ENCODE measurements around the gene PCDH15. TPM values are rescaled to one million over a fixed set of nuclear protein-coding genes. Genes with fewer than 3 reads are reported as not detected.
A peak's percentile ranks its signal among the peaks of the same experiment; 100 is the strongest.

Gene PCDH15
- polyA plus RNA-seq, 1 of the 3 experiments (the other 2 are of a cell fraction): 0.03 TPM

DNA sequence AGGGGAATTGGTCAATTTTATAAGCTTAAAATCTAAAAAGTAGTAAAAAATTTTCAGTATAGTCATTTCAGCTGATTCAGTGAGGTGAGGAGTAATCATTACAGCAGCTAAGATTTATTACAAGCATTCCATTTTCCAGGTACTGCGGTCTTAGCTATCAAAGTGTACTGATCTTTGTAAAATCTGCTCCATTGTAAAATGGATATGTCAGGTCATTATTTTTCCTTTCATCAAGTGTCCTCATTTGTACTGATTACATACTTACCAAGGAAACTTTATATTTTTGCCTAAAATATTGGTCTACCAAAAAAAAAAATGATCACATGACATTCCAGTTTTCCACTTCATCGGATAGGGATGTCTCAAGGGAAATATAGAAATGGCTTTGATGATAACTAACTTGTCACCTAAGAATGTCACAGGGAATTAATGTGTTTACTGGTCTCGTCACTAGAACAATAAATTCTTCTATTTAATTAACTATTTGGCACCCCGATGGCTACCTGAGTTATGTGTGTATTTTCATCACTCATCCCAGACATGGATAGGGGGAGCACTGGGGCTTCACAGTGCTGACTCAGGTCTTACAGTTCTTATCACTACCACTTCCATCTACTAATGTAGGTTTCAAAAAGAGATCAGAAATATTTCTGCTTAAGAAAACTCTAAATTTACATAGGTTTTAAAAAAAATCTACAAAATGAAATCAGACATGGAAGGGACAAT, 948.4 kb downstream of the PCDH15 start:
- WGBS (ENCODE audit: low lambda C conversion rate): 62% methylated on average over 4 of the region's 4 CpGs
- H3K36me3 ChIP-seq (replicated peaks in 1 of 2; ENCODE audit: control insufficient read depth in 1 of 2, insufficient read depth in 2 of 2, low read length in 1 of 2): no peaks in the 10 kb centered on the region
- DNase-seq: no peak
- no peak overlapping the region for H3K4me3 ChIP-seq (ENCODE audit: low read depth in 2 of 2, low read length in 1 of 2)
- H3F3A ChIP-seq (replicated peaks; ENCODE audit: insufficient read depth): no peaks in the 10 kb centered on the region
- H3K9me3 ChIP-seq: no peaks in the 10 kb centered on the region
- no peak overlapping the region for H3K27ac ChIP-seq (ENCODE audit: low read depth in 2 of 2, low read length in 1 of 2)
- no peak overlapping the region for H2AFZ ChIP-seq (ENCODE audit: low read depth)
- no peak for TF ChIP-seq RCOR1 (IDR thresholded peaks at IDR 0.05; ENCODE audit: low read length)
- TF ChIP-seq, protein P1, sequence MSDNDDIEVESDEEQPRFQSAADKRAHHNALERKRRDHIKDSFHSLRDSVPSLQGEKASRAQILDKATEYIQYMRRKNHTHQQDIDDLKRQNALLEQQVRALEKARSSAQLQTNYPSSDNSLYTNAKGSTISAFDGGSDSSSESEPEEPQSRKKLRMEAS (IDR thresholded peaks at IDR 0.05; ENCODE audit: low read depth): no peak
- no peak for TF ChIP-seq FOSL2 (IDR thresholded peaks at IDR 0.05; ENCODE audit: borderline replicate concordance, low read depth)
- TF ChIP-seq, protein P2, sequence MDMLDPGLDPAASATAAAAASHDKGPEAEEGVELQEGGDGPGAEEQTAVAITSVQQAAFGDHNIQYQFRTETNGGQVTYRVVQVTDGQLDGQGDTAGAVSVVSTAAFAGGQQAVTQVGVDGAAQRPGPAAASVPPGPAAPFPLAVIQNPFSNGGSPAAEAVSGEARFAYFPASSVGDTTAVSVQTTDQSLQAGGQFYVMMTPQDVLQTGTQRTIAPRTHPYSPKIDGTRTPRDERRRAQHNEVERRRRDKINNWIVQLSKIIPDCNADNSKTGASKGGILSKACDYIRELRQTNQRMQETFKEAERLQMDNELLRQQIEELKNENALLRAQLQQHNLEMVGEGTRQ (IDR thresholded peaks at IDR 0.05; ENCODE audit: borderline replicate concordance, low read depth, low read length): no peak
- TF ChIP-seq NRF1 (IDR thresholded peaks at IDR 0.05; ENCODE audit: low read depth, low read length): no peak
- no peaks in the 10 kb centered on the region for H3K9me2 ChIP-seq
- CTCF ChIA-PET: interaction anchor here (1.3 kb wide), 1 partner anchor 11 kb away, joined by 3 read pairs; no protein-coding TSS in a partner anchor
- H3K4me2 ChIP-seq: no peak overlapping the region
- H3K79me2 ChIP-seq (ENCODE audit: insufficient read depth): no peaks in the 10 kb centered on the region
- no peaks in the 10 kb centered on the region for H3K4me1 ChIP-seq (ENCODE audit: control insufficient read depth in 1 of 2, insufficient read depth in 2 of 2, low read depth in 1 of 2, low read length in 1 of 2)
- H4K20me1 ChIP-seq (ENCODE audit: insufficient read depth): no peaks in the 10 kb centered on the region
- H3K27me3 ChIP-seq (ENCODE audit: insufficient read depth): no peaks in the 10 kb centered on the region
- no peak overlapping the region for H3K9ac ChIP-seq
- POLR2A ChIA-PET: no interaction called here

DNA sequence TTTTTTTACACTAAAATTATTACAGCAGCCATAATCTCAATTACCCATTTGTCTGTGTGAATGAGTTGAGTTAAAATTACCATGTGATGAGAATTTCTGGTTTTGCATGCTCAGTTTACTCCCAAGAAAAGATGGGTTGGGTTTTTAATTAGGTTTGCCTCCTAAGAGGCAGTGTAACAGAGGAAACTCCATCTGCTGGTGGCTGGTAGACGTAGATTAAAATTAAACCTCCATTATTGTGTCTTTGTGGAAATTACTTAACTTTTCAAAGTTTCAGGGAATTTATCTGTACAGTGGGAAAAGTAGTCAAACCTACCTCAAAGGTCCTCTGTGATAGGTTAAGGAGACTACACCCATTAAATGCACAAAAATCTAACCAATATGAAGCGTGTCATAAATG, 954.2 kb downstream of the PCDH15 start:
- H3K9me3 ChIP-seq: no peaks in the 10 kb centered on the region
- H4K20me1 ChIP-seq (ENCODE audit: insufficient read depth): no peaks in the 10 kb centered on the region
- POLR2A ChIA-PET: no interaction called here
- H3K27me3 ChIP-seq (ENCODE audit: insufficient read depth): no peaks in the 10 kb centered on the region
- no peaks in the 10 kb centered on the region; a peak in 1 of 4 replicates for H3K4me1 ChIP-seq (ENCODE audit: control insufficient read depth in 1 of 2, insufficient read depth in 2 of 2, low read depth in 1 of 2, low read length in 1 of 2)
- H2AFZ ChIP-seq (ENCODE audit: low read depth): no peak overlapping the region
- CTCF ChIA-PET: interaction anchor here (1.3 kb wide), 1 partner anchor 8 kb away, joined by 6 read pairs; no protein-coding TSS in a partner anchor
- no peak overlapping the region for H3K27ac ChIP-seq (ENCODE audit: low read depth in 2 of 2, low read length in 1 of 2)
- no peak overlapping the region for H3K4me2 ChIP-seq
- H3F3A ChIP-seq (replicated peaks; ENCODE audit: insufficient read depth): no peaks in the 10 kb centered on the region
- H3K79me2 ChIP-seq (ENCODE audit: insufficient read depth): no peaks in the 10 kb centered on the region
- no peaks in the 10 kb centered on the region for H3K9me2 ChIP-seq
- TF ChIP-seq, protein P3, sequence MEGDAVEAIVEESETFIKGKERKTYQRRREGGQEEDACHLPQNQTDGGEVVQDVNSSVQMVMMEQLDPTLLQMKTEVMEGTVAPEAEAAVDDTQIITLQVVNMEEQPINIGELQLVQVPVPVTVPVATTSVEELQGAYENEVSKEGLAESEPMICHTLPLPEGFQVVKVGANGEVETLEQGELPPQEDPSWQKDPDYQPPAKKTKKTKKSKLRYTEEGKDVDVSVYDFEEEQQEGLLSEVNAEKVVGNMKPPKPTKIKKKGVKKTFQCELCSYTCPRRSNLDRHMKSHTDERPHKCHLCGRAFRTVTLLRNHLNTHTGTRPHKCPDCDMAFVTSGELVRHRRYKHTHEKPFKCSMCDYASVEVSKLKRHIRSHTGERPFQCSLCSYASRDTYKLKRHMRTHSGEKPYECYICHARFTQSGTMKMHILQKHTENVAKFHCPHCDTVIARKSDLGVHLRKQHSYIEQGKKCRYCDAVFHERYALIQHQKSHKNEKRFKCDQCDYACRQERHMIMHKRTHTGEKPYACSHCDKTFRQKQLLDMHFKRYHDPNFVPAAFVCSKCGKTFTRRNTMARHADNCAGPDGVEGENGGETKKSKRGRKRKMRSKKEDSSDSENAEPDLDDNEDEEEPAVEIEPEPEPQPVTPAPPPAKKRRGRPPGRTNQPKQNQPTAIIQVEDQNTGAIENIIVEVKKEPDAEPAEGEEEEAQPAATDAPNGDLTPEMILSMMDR (IDR thresholded peaks at IDR 0.05): peak; percentile 37
- TF ChIP-seq FOXJ3 (CRISPR knock-in tag; IDR thresholded peaks at IDR 0.05) (no peak), GABPA (IDR thresholded peaks at IDR 0.05; ENCODE audit: low read depth) (no peak)
- TF ChIP-seq, protein P4, sequence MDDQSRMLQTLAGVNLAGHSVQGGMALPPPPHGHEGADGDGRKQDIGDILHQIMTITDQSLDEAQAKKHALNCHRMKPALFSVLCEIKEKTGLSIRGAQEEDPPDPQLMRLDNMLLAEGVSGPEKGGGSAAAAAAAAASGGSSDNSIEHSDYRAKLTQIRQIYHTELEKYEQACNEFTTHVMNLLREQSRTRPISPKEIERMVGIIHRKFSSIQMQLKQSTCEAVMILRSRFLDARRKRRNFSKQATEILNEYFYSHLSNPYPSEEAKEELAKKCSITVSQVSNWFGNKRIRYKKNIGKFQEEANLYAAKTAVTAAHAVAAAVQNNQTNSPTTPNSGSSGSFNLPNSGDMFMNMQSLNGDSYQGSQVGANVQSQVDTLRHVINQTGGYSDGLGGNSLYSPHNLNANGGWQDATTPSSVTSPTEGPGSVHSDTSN (IDR thresholded peaks at IDR 0.05): no peak
- H3K36me3 ChIP-seq (replicated peaks in 1 of 2; ENCODE audit: control insufficient read depth in 1 of 2, insufficient read depth in 2 of 2, low read length in 1 of 2): no peaks in the 10 kb centered on the region
- 57% methylated on average over 2 of the region's 2 CpGs for whole genome bisulfite sequencing (ENCODE audit: low lambda C conversion rate)
- H3K9ac ChIP-seq: no peak overlapping the region
- no peak overlapping the region for H3K4me3 ChIP-seq (ENCODE audit: low read depth in 2 of 2, low read length in 1 of 2)
- DNase-seq: no peak
